ENCODE data around the gene MAST2.
"Not testable (repeated sequence)": the region's sequence is repeated elsewhere in the genome, so short reads cannot be mapped to it uniquely, and the experiment has no call there.

Gene MAST2

GRCh38 chr1:45833361-45833760 is 29.9 kb downstream of the MAST2 start:
- Histone ChIP-seq H3K9me3 (ENCODE audit: control insufficient read depth in 1 of 2, low read length in 2 of 2) (no peaks in the 10 kb centered on the region), H3K4me1 (ENCODE audit: control insufficient read depth in 1 of 2, insufficient read depth in 2 of 2, low read length in 2 of 2) (no peaks in the 10 kb centered on the region), H3K4me3 (ENCODE audit: low read depth in 1 of 2, low read length in 2 of 2) (no peak overlapping the region), H3K36me3 (ENCODE audit: control insufficient read depth in 1 of 2, insufficient read depth in 2 of 2, low read length in 2 of 2) (peaks cover 0 to 22% of the 10 kb centered on the region in 2 donors), H3K9ac (ENCODE audit: low read depth in 1 of 2, low read length in 2 of 2) (no peak overlapping the region), H3K27ac (ENCODE audit: low read depth, low read length) (no peak overlapping the region), H3K27me3 (ENCODE audit: control insufficient read depth in 1 of 2, insufficient read depth in 2 of 2, low read length in 2 of 2) (no peaks in the 10 kb centered on the region)

- no peak overlapping the region for H3K9ac ChIP-seq (ENCODE audit: low read depth in 1 of 2, low read length in 2 of 2)
- H3K9me3 ChIP-seq (ENCODE audit: control insufficient read depth in 1 of 2, low read length in 2 of 2) = no peaks in the 10 kb centered on the region
- no peaks in the 10 kb centered on the region for H3K4me1 ChIP-seq (ENCODE audit: control insufficient read depth in 1 of 2, insufficient read depth in 2 of 2, low read length in 2 of 2)
- H3K36me3 ChIP-seq (ENCODE audit: control insufficient read depth in 1 of 2, insufficient read depth in 2 of 2, low read length in 2 of 2) = peaks cover 0 to 22% of the 10 kb centered on the region in 2 donors
- H3K4me3 ChIP-seq (ENCODE audit: low read depth in 1 of 2, low read length in 2 of 2) = no peak overlapping the region
- no peaks in the 10 kb centered on the region for H3K27me3 ChIP-seq (ENCODE audit: control insufficient read depth in 1 of 2, insufficient read depth in 2 of 2, low read length in 2 of 2)
- no peak overlapping the region for H3K27ac ChIP-seq (ENCODE audit: low read depth, low read length)
These were observed 31.3 kb downstream of the MAST2 start for GRCh38 chr1:45834689-45835088.

GRCh38 chr1:45836451-45836850 is 33.0 kb downstream of the MAST2 start:
- Histone ChIP-seq H3K4me3 (ENCODE audit: low read depth in 1 of 2, low read length in 2 of 2) (no peak overlapping the region), H3K9me3 (ENCODE audit: control insufficient read depth in 1 of 2, low read length in 2 of 2) (no peaks in the 10 kb centered on the region), H3K27ac (ENCODE audit: low read depth, low read length) (no peak overlapping the region), H3K4me1 (ENCODE audit: control insufficient read depth in 1 of 2, insufficient read depth in 2 of 2, low read length in 2 of 2) (no peaks in the 10 kb centered on the region), H3K9ac (ENCODE audit: low read depth in 1 of 2, low read length in 2 of 2) (no peak overlapping the region), H3K27me3 (ENCODE audit: control insufficient read depth in 1 of 2, insufficient read depth in 2 of 2, low read length in 2 of 2) (no peaks in the 10 kb centered on the region), H3K36me3 (ENCODE audit: control insufficient read depth in 1 of 2, insufficient read depth in 2 of 2, low read length in 2 of 2) (peaks cover 0 to 13% of the 10 kb centered on the region in 2 donors)

- H3K9me3 ChIP-seq (ENCODE audit: control insufficient read depth in 1 of 2, low read length in 2 of 2); H3K4me3 ChIP-seq (ENCODE audit: low read depth in 1 of 2, low read length in 2 of 2); H3K4me1 ChIP-seq (ENCODE audit: control insufficient read depth in 1 of 2, insufficient read depth in 2 of 2, low read length in 2 of 2); H3K27me3 ChIP-seq (ENCODE audit: control insufficient read depth in 1 of 2, insufficient read depth in 2 of 2, low read length in 2 of 2); H3K27ac ChIP-seq (ENCODE audit: low read depth, low read length); H3K9ac ChIP-seq (ENCODE audit: low read depth in 1 of 2, low read length in 2 of 2): not testable (repeated sequence)
- H3K36me3 ChIP-seq (ENCODE audit: control insufficient read depth in 1 of 2, insufficient read depth in 2 of 2, low read length in 2 of 2) = peaks cover 0 to 13% of the 10 kb centered on the region in 2 donors
These were observed 33.4 kb downstream of the MAST2 start for GRCh38 chr1:45836861-45837260.

- not testable (repeated sequence) for H3K9ac ChIP-seq (ENCODE audit: low read depth in 1 of 2, low read length in 2 of 2); H3K9me3 ChIP-seq (ENCODE audit: control insufficient read depth in 1 of 2, low read length in 2 of 2); H3K4me1 ChIP-seq (ENCODE audit: control insufficient read depth in 1 of 2, insufficient read depth in 2 of 2, low read length in 2 of 2); H3K36me3 ChIP-seq (ENCODE audit: control insufficient read depth in 1 of 2, insufficient read depth in 2 of 2, low read length in 2 of 2); H3K27ac ChIP-seq (ENCODE audit: low read depth, low read length); H3K27me3 ChIP-seq (ENCODE audit: control insufficient read depth in 1 of 2, insufficient read depth in 2 of 2, low read length in 2 of 2); H3K4me3 ChIP-seq (ENCODE audit: low read depth in 1 of 2, low read length in 2 of 2)
These were observed 34.9 kb downstream of the MAST2 start for GRCh38 chr1:45838322-45838721.

GRCh38 chr1:45840704-45841103 is 37.3 kb downstream of the MAST2 start:
- H3K9me3 ChIP-seq (ENCODE audit: control insufficient read depth in 1 of 2, low read length in 2 of 2) = no peaks in the 10 kb centered on the region
- no peak overlapping the region for H3K9ac ChIP-seq (ENCODE audit: low read depth in 1 of 2, low read length in 2 of 2)
- H3K4me3 ChIP-seq (ENCODE audit: low read depth in 1 of 2, low read length in 2 of 2) = no peak overlapping the region
- no peak overlapping the region for H3K27ac ChIP-seq (ENCODE audit: low read depth, low read length)
- no peaks in the 10 kb centered on the region for H3K27me3 ChIP-seq (ENCODE audit: control insufficient read depth in 1 of 2, insufficient read depth in 2 of 2, low read length in 2 of 2)
- H3K36me3 ChIP-seq (ENCODE audit: control insufficient read depth in 1 of 2, insufficient read depth in 2 of 2, low read length in 2 of 2) = peaks cover 0 to 6% of the 10 kb centered on the region in 2 donors
- H3K4me1 ChIP-seq (ENCODE audit: control insufficient read depth in 1 of 2, insufficient read depth in 2 of 2, low read length in 2 of 2) = peaks cover 7 to 12% of the 10 kb centered on the region in 2 donors

GRCh38 chr1:45842786-45843185 is 39.4 kb downstream of the MAST2 start:
- Histone ChIP-seq H3K4me3 (ENCODE audit: low read depth in 1 of 2, low read length in 2 of 2) (no peak overlapping the region), H3K36me3 (ENCODE audit: control insufficient read depth in 1 of 2, insufficient read depth in 2 of 2, low read length in 2 of 2) (peaks cover 0 to 3% of the 10 kb centered on the region in 2 donors), H3K9me3 (ENCODE audit: control insufficient read depth in 1 of 2, low read length in 2 of 2) (no peaks in the 10 kb centered on the region), H3K4me1 (ENCODE audit: control insufficient read depth in 1 of 2, insufficient read depth in 2 of 2, low read length in 2 of 2) (peaks cover 12 to 13% of the 10 kb centered on the region in 2 donors), H3K9ac (ENCODE audit: low read depth in 1 of 2, low read length in 2 of 2) (no peak overlapping the region), H3K27me3 (ENCODE audit: control insufficient read depth in 1 of 2, insufficient read depth in 2 of 2, low read length in 2 of 2) (no peaks in the 10 kb centered on the region), H3K27ac (ENCODE audit: low read depth, low read length) (no peak overlapping the region)

GRCh38 chr1:45843474-45843905 is 40.1 kb downstream of the MAST2 start:
- H3K9me3 ChIP-seq (ENCODE audit: control insufficient read depth in 1 of 2, low read length in 2 of 2) = no peaks in the 10 kb centered on the region
- H3K4me3 ChIP-seq (ENCODE audit: low read depth in 1 of 2, low read length in 2 of 2) = no peak overlapping the region
- no peak overlapping the region for H3K27ac ChIP-seq (ENCODE audit: low read depth, low read length)
- H3K36me3 ChIP-seq (ENCODE audit: control insufficient read depth in 1 of 2, insufficient read depth in 2 of 2, low read length in 2 of 2) = peaks cover 0 to 3% of the 10 kb centered on the region in 2 donors
- no peaks in the 10 kb centered on the region for H3K27me3 ChIP-seq (ENCODE audit: control insufficient read depth in 1 of 2, insufficient read depth in 2 of 2, low read length in 2 of 2)
- H3K4me1 ChIP-seq (ENCODE audit: control insufficient read depth in 1 of 2, insufficient read depth in 2 of 2, low read length in 2 of 2) = peaks cover 12 to 13% of the 10 kb centered on the region in 2 donors
- no peak overlapping the region for H3K9ac ChIP-seq (ENCODE audit: low read depth in 1 of 2, low read length in 2 of 2)

GRCh38 chr1:45844000-45844399 is 40.6 kb downstream of the MAST2 start:
- not testable (repeated sequence) for H3K27me3 ChIP-seq (ENCODE audit: control insufficient read depth in 1 of 2, insufficient read depth in 2 of 2, low read length in 2 of 2); H3K4me3 ChIP-seq (ENCODE audit: low read depth in 1 of 2, low read length in 2 of 2); H3K9me3 ChIP-seq (ENCODE audit: control insufficient read depth in 1 of 2, low read length in 2 of 2); H3K36me3 ChIP-seq (ENCODE audit: control insufficient read depth in 1 of 2, insufficient read depth in 2 of 2, low read length in 2 of 2); H3K27ac ChIP-seq (ENCODE audit: low read depth, low read length); H3K9ac ChIP-seq (ENCODE audit: low read depth in 1 of 2, low read length in 2 of 2)
- H3K4me1 ChIP-seq (ENCODE audit: control insufficient read depth in 1 of 2, insufficient read depth in 2 of 2, low read length in 2 of 2) = peaks cover 12 to 13% of the 10 kb centered on the region in 2 donors

- Histone ChIP-seq H3K27ac (ENCODE audit: low read depth, low read length) (no peak overlapping the region), H3K4me1 (ENCODE audit: control insufficient read depth in 1 of 2, insufficient read depth in 2 of 2, low read length in 2 of 2) (peaks cover 12 to 13% of the 10 kb centered on the region in 2 donors), H3K36me3 (ENCODE audit: control insufficient read depth in 1 of 2, insufficient read depth in 2 of 2, low read length in 2 of 2) (no peaks in the 10 kb centered on the region), H3K9me3 (ENCODE audit: control insufficient read depth in 1 of 2, low read length in 2 of 2) (peaks cover 0 to 6% of the 10 kb centered on the region in 2 donors), H3K4me3 (ENCODE audit: low read depth in 1 of 2, low read length in 2 of 2) (no peak overlapping the region), H3K9ac (ENCODE audit: low read depth in 1 of 2, low read length in 2 of 2) (no peak overlapping the region), H3K27me3 (ENCODE audit: control insufficient read depth in 1 of 2, insufficient read depth in 2 of 2, low read length in 2 of 2) (no peaks in the 10 kb centered on the region)
These were observed 43.5 kb downstream of the MAST2 start for GRCh38 chr1:45846931-45847330.

- Histone ChIP-seq H3K4me3 (ENCODE audit: low read depth in 1 of 2, low read length in 2 of 2) (no peak overlapping the region), H3K4me1 (ENCODE audit: control insufficient read depth in 1 of 2, insufficient read depth in 2 of 2, low read length in 2 of 2) (peaks cover 7 to 12% of the 10 kb centered on the region in 2 donors), H3K27me3 (ENCODE audit: control insufficient read depth in 1 of 2, insufficient read depth in 2 of 2, low read length in 2 of 2) (no peaks in the 10 kb centered on the region), H3K9me3 (ENCODE audit: control insufficient read depth in 1 of 2, low read length in 2 of 2) (peaks cover 0 to 6% of the 10 kb centered on the region in 2 donors), H3K36me3 (ENCODE audit: control insufficient read depth in 1 of 2, insufficient read depth in 2 of 2, low read length in 2 of 2) (no peaks in the 10 kb centered on the region), H3K9ac (ENCODE audit: low read depth in 1 of 2, low read length in 2 of 2) (no peak overlapping the region), H3K27ac (ENCODE audit: low read depth, low read length) (no peak overlapping the region)
These were observed 44.7 kb downstream of the MAST2 start for GRCh38 chr1:45848097-45848496.

Data from duodenal mucosa (tissue), 2 donors.